LHCN-M2 (cell line): ENCODE measurements around the gene AGFG2. TPM values are rescaled to one million over a fixed set of nuclear protein-coding genes. Genes with fewer than 3 reads are reported as not detected.

ENCODE experiments used
- DNase-seq: peaks from one replicate; pipeline ENCODE4 v3.0.0-alpha.2; 2012; ENCODE audit warnings: low read depth
- total RNA-seq: library from RNA; depleted of rRNA; stranded (reverse); fragments of >200 nt; gene quantifications from 2 replicates; pipeline ENCODE4 v1.2.3, GENCODE V29; 2014; rRNA removed

AGFG2 gene
- total RNA-seq, 1 experiment from 2014 or later = 23.0 TPM

DNA sequence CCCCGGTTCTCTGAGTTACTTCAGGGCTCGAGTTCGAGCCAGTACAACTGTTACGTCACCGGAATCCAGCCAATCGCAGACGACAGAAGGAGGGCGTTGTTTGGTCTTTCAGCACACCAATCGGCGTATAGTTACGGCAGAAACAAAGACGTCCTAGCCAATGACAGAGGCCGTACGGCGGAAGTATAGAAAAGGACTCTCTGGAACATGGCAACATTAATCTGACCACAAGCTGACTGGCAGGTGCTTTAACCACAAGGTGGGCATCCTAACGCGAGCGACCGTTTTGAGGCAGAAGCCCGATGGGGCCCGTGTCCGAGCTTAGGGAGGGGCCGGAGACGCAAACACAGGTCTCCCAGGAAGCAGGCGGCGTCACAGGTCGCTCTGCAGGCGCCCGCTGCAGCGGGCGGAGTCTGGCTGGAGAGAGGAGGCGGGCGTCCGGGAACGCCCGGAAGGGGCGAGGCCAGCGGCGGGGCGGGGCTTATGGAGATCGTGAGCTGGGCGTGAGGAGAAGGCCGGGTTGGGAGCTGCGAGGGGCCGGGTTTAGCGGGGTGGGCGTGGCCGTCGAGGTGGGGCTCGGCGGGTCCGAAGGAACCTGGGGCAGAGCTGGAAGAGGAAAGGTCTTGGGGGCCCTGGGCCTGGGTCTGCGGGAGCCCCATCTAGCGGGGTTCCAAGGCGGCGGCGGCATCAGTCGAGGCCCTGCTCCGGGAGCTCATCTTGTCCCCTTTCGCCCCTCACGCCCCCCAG, 73.2 kb downstream of the AGFG2 start, which contains the start of gene MOSPD3:
Gene MOSPD3, plus strand, starts transcription at position 558 of the 747 bp plus-strand sequence. CDS start 252 bp downstream, outside the sequence.
- peak; percentile 100 for DNase-seq

DNA sequence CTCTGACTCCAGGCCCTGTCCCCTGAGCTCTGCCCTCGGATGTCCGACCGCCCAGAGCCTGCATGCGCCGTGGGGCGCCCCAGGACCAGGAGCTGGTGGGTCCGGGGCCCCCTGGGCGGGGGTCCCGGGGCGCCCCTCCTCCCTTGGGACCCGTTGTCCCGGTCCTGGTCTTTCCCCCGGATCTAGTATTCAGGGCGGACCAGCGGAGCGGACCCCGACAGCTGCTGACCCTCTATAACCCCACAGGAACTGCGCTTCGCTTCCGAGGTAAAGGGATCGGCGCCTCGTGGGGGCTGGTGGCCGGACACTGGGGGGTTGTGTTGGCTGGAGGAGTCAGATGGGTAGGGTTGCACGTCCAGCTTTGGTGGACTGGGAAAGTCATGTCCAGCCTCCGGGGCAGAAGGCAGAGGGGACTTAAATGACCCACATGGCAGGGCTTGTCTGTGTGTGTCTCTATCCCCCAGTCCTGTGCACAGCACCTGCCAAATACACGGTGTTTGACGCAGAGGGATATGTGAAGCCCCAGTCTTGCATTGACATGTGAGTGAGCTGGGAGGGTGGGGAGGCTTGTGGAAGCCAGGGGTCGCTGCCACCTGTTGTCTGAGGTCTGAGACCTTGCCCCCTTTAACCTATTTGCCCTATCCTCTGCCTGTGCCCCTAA, 73.9 kb downstream of the AGFG2 start:
- DNase-seq = peak; percentile 13

DNA sequence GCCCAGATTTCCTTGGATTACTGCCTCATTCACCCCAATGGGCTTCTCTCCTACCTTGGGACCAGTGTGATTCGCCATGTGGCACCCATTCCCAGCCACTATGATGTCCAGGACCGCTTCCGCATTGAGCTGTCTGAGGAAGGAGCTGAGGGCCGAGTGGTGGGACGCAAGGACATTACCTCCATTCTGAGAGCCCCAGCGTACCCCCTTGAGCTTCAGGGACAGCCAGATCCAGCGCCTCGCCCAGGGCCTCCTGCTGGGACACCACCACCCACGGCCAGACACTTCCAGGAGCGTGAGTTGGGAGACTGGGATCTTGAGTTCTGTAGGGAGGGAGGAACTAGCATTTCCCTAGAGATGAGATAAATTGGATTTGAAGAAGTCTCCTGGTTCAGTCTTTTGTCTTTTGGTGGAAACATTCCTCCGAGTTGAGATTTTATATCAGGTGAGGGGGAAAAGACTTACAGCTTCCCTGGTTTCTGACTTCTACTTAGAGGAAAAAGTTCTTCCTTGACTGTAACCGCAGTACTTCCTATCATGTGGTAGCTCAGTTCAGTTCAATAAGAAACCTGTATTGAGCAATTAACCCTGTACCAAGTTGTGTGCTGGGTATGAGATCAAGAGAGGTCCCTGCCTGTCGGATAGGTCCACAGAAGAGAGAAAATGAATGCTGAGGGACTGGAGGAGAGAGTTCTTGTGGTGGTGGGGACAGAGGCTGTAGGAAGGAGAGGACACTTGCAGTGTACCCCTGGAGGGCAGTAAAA, 74.6 kb downstream of the AGFG2 start:
- DNase-seq = no peak

DNA sequence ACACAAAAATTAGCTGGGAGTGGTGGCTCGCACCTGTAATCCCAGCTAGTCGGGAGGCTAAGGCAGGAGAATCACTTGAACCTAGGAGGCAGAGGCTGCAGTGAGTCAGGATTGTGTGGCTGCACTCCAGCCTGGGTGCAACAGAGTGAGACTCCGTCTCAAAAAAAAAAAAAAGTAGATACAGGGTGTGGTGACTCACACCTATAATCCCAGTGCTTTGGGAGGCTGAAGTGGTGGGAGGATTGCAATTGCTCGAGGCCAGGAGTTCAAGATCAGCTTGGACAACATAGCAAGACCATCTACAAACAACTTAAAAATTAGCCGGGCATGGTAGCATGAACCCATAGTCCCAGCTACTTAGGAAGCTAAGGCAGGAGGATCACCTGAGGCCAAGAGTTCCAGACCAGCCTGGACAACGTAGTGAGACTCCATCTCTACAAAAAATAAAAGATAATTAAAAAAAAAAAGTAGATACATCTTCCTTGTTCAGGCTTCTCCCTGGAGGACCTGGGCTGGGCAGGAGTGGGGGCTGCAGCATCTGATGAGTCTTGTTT, 75.4 kb downstream of the AGFG2 start:
- no peak for DNase-seq

Other genes starting within 250 kb of the AGFG2 start
- gene SPDYE3, start 231.5 kb upstream of the AGFG2 start, total RNA-seq = not detected in 2 replicates
- gene PILRB, start 181.1 kb upstream of the AGFG2 start, total RNA-seq = 15.7 and 20.1 TPM in 2 replicates
- not detected in 2 replicates for gene PILRA, start 165.7 kb upstream of the AGFG2 start, total RNA-seq
- gene ZCWPW1, start 110.5 kb upstream of the AGFG2 start, total RNA-seq = 1.9 and 4.2 TPM in 2 replicates
- gene MEPCE, start 109.4 kb upstream of the AGFG2 start, total RNA-seq = 59.0 and 63.9 TPM in 2 replicates
- 68.5 and 71.6 TPM in 2 replicates for gene PPP1R35, start 102.7 kb upstream of the AGFG2 start, total RNA-seq
- not detected in 2 replicates for gene SPACDR, start 74.9 kb upstream of the AGFG2 start, total RNA-seq
- 41.3 and 51.7 TPM in 2 replicates for gene TSC22D4, start 60.0 kb upstream of the AGFG2 start, total RNA-seq
- 0.13 and 0.23 TPM in 2 replicates for gene NYAP1, start 55.3 kb upstream of the AGFG2 start, total RNA-seq
- 2.4 TPM in 1 of 2 replicates, not detected in the other for gene SAP25, start 34.7 kb downstream of the AGFG2 start, total RNA-seq
- gene LRCH4, start 46.9 kb downstream of the AGFG2 start, total RNA-seq = 81.4 and 92.0 TPM in 2 replicates
- gene FBXO24, start 47.1 kb downstream of the AGFG2 start, total RNA-seq = 0.38 and 0.92 TPM in 2 replicates
- 4.7 and 5.2 TPM in 2 replicates for gene PCOLCE, start 63.2 kb downstream of the AGFG2 start, total RNA-seq
- gene MOSPD3, start 73.3 kb downstream of the AGFG2 start, total RNA-seq = 15.8 and 21.5 TPM in 2 replicates
- gene TFR2, start 102.3 kb downstream of the AGFG2 start, total RNA-seq = 1.3 TPM in 2 replicates
- gene ACTL6B, start 117.2 kb downstream of the AGFG2 start, total RNA-seq = not detected in 2 replicates
- 176 and 205 TPM in 2 replicates for gene GNB2, start 134.5 kb downstream of the AGFG2 start, total RNA-seq
- gene GIGYF1, start 155.0 kb downstream of the AGFG2 start, total RNA-seq = 23.3 and 28.0 TPM in 2 replicates
- gene POP7, start 166.9 kb downstream of the AGFG2 start, total RNA-seq = 66.3 and 68.8 TPM in 2 replicates
- gene EPO, start 181.3 kb downstream of the AGFG2 start, total RNA-seq = 0.11 TPM in 1 of 2 replicates, not detected in the other
- gene ZAN, start 194.4 kb downstream of the AGFG2 start, total RNA-seq = not detected in 2 replicates